Measurements from ENCODE around the gene SMCHD1. TPM values are rescaled to one million over a fixed set of nuclear protein-coding genes. Genes with fewer than 3 reads are reported as not detected.

SMCHD1 gene
- total RNA-seq, 3 donors from 2014 or later = 73.9 to 131 (median 102) TPM

GRCh38 chr18:2704541-2704940 is 49.0 kb downstream of the SMCHD1 start:
- TF ChIP-seq CTCF (IDR thresholded peaks at IDR 0.05) (no peak), POLR2A (IDR thresholded peaks at IDR 0.05) (no peak), POLR2AphosphoS5 (IDR thresholded peaks at IDR 0.05) (no peak)
- no peaks in the 10 kb centered on the region for H3K9me3 ChIP-seq
- H3K4me3 ChIP-seq = no peak overlapping the region
- H3K4me1 ChIP-seq = no peaks in the 10 kb centered on the region
- H3K27me3 ChIP-seq = no peaks in the 10 kb centered on the region
- intact Hi-C loops (cut with DNase I; ENCODE audit: low total_unique reads) = no loop called here
- DNase-seq (ENCODE audit: low spot score in 2 of 2) = no peak
- no peak overlapping the region for H3K27ac ChIP-seq
- H3K36me3 ChIP-seq = peaks cover 3% of the 10 kb centered on the region

DNA sequence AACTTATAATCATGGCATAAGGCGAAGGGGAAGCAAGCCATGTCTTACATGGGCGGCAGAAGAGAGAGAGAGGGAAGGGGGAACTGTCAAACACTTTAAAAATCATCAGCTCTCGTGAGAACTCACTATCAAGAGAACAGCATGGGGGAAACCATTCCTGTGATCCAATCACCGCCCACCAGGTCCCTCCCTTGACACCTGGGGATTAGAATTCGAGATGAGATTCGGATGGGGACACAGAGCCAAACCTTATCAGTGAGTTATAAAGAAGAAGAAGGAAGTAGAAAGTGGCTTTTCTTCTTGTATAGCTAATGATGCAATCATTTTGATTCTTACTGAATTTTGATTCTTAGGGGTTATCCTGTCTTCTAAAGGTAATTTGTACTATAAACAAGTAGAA is 51.4 kb downstream of the SMCHD1 start:
- no peaks in the 10 kb centered on the region for H3K27me3 ChIP-seq
- no peak for DNase-seq (ENCODE audit: low spot score in 2 of 2)
- H3K27ac ChIP-seq = no peak overlapping the region
- intact Hi-C loops (cut with DNase I; ENCODE audit: low total_unique reads) = no loop called here
- peaks cover 3% of the 10 kb centered on the region for H3K36me3 ChIP-seq
- TF ChIP-seq CTCF (IDR thresholded peaks at IDR 0.05) = no peak
- no peaks in the 10 kb centered on the region for H3K4me1 ChIP-seq
- no peak overlapping the region for H3K4me3 ChIP-seq
- no peaks in the 10 kb centered on the region for H3K9me3 ChIP-seq

DNA sequence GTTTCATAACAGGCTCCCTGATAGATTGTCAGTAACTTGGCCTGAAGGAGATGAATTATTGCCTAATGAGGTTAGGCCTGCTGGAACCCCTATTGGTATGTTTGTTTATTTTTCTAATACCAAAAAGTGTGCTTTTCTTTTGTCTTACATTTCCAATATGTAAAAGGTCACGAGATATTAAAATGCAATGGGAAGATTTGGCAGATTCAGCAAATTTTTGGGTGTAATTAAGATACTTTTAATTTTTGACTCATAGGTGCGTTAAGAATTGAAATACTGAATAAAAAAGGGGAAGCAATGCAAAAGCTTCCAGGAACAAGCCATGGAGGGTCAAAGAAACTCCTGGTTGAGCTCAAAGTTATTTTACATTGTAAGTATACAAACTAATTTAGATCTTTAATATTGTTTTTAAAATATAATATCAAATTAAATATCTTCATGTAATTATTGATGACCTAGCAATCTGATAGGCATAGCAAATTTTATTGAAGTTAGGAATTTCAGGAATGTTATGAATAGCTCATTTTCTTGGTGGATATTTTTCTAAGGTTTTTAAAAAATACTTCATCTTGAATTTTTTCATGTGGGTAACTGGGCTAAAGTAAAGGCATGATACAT is 52.1 kb downstream of the SMCHD1 start:
- no peak overlapping the region for H3K4me3 ChIP-seq
- no peak overlapping the region for H3K27ac ChIP-seq
- no peaks in the 10 kb centered on the region for H3K4me1 ChIP-seq
- DNase-seq (ENCODE audit: low spot score in 2 of 2) = no peak
- H3K27me3 ChIP-seq = no peaks in the 10 kb centered on the region
- H3K9me3 ChIP-seq = no peaks in the 10 kb centered on the region
- no peak for TF ChIP-seq CTCF (IDR thresholded peaks at IDR 0.05)
- no peak for TF ChIP-seq POLR2AphosphoS5 (IDR thresholded peaks at IDR 0.05)
- TF ChIP-seq POLR2A (IDR thresholded peaks at IDR 0.05) = no peak
- H3K36me3 ChIP-seq = peaks cover 9% of the 10 kb centered on the region
- intact Hi-C loops (cut with DNase I; ENCODE audit: low total_unique reads) = no loop called here

- Histone ChIP-seq H3K27me3 (no peaks in the 10 kb centered on the region), H3K36me3 (peaks cover 9% of the 10 kb centered on the region), H3K9me3 (no peaks in the 10 kb centered on the region), H3K27ac (no peak overlapping the region), H3K4me3 (no peak overlapping the region), H3K4me1 (no peaks in the 10 kb centered on the region)
- intact Hi-C loops (cut with DNase I; ENCODE audit: low total_unique reads) = no loop called here
- no peak for DNase-seq (ENCODE audit: low spot score in 2 of 2)
- no peak for TF ChIP-seq POLR2AphosphoS5 (IDR thresholded peaks at IDR 0.05)
- TF ChIP-seq POLR2A (IDR thresholded peaks at IDR 0.05) = no peak
- TF ChIP-seq CTCF (IDR thresholded peaks at IDR 0.05) = no peak
Observed at GRCh38 chr18:2709316-2709715, 53.8 kb downstream of the SMCHD1 start.

DNA sequence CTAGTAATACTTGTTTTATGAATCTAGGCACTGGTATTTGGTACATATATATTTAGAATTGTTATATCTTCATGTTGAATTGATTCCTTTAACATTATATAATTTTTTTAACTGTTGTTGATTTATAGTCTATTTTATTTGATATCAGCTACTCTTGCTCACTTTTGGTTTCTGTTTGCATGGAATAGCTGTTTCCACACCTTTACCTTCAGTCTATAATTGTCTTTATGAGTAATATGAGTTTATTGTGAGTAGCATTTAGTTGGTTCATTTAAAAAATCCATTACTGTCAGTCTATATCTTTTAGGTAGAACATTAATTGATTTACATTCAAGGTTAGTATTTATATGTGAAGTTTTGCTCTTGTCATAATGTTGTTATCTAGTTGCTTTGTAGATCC is 58.6 kb downstream of the SMCHD1 start:
- intact Hi-C loops (cut with DNase I; ENCODE audit: low total_unique reads) = no loop called here
- TF ChIP-seq POLR2AphosphoS5 (IDR thresholded peaks at IDR 0.05) (no peak), POLR2A (IDR thresholded peaks at IDR 0.05) (no peak), CTCF (IDR thresholded peaks at IDR 0.05) (no peak)
- Histone ChIP-seq H3K27ac (no peak overlapping the region), H3K36me3 (peaks cover 16% of the 10 kb centered on the region), H3K4me3 (no peak overlapping the region), H3K27me3 (no peaks in the 10 kb centered on the region), H3K4me1 (no peaks in the 10 kb centered on the region), H3K9me3 (no peaks in the 10 kb centered on the region)
- no peak for DNase-seq (ENCODE audit: low spot score in 2 of 2)

Measured in breast epithelium (tissue), 4 donors.